Transverse colon (tissue), 4 donors: Measurements from ENCODE around the gene CYP4F12. TPM values are rescaled to one million over a fixed set of nuclear protein-coding genes. Genes with fewer than 3 reads are reported as not detected.
A peak's percentile ranks its signal among the peaks of the same experiment; 100 is the strongest.

Experiments
- DNase-seq: peaks from one replicate; pipeline ENCODE4 v3.0.0-alpha.2; 2019
- H3K27ac ChIP-seq, 4 donors: fragments of 200-600 bp; sonication (generic); 2 replicates each; pipeline ENCODE4 v1.5.1; 2016 to 2018; ENCODE audit warnings: inconsistent platforms in 4 of 4
- H3K27me3 ChIP-seq: fragments of 200-600 bp; sonication (generic); 2 replicates; pipeline ENCODE4 v1.5.1; 2017; ENCODE audit warnings: inconsistent platforms
- H3K36me3 ChIP-seq, 4 donors: fragments of 200-600 bp; sonication (generic); 2 replicates each; pipeline ENCODE4 v1.5.1; 2017 to 2019; ENCODE audit warnings: inconsistent platforms in 4 of 4
- H3K4me1 ChIP-seq, 4 donors: fragments of 200-600 bp; sonication (generic); 2 replicates each; pipeline ENCODE4 v1.5.1; 2017 to 2020; ENCODE audit warnings: inconsistent platforms in 4 of 4
- H3K4me3 ChIP-seq, 4 donors: fragments of 200-600 bp; sonication (generic); 1 replicate in 1 of 4; 2 replicates in 3 of 4; pipeline versions ENCODE4 v1.5.1 to v1.6.1; 2017 to 2019; ENCODE audit warnings: inconsistent platforms in 4 of 4
- H3K9me3 ChIP-seq, 2 donors: fragments of 200-600 bp; sonication (generic); 2 replicates each; pipeline ENCODE4 v1.5.1; 2017 to 2019; ENCODE audit warnings: inconsistent platforms in 2 of 2
- CTCF ChIP-seq, 5 experiments: fragments of 200-600 bp in 3 of 5; fragments of 450-650 bp in 2 of 5; sonication (generic) in 3 of 5; IDR thresholded peaks; 1 replicate in 2 of 5; 2 replicates in 3 of 5; pipeline ENCODE4 v1.5.1; 2016 to 2017; ENCODE audit warnings: antibody characterized with exemption in 5 of 5, inconsistent platforms in 3 of 5, mild to moderate bottlenecking in 2 of 5, moderate library complexity in 1 of 5
- EP300 ChIP-seq: sonication (generic); formaldehyde crosslinking; IDR thresholded peaks from one replicate; pipeline ENCODE4 v1.6.1; 2017; ENCODE audit warnings: antibody characterized with exemption, low read depth
- POLR2A ChIP-seq: fragments of 450-650 bp; IDR thresholded peaks from one replicate; pipeline ENCODE4 v1.6.1; 2016; ENCODE audit warnings: antibody characterized with exemption, mild to moderate bottlenecking, moderate library complexity
- POLR2AphosphoS5 ChIP-seq, 3 donors: sonication (generic); formaldehyde crosslinking; IDR thresholded peaks; one replicate each; pipeline ENCODE4 v1.6.1; 2016; ENCODE audit warnings: antibody characterized with exemption in 3 of 3
- WGBS, 2 donors: methylation state at CpG; one replicate each; pipeline ENCODE4 v1.1.5; 2018; ENCODE audit warnings: low coverage in 1 of 2; 5-methylcytosine and 5-hydroxymethylcytosine counted together
- in situ Hi-C, 4 donors: fragments of 200-750 bp; cut with MboI; loops; one replicate each; pipeline versions ENCODE4 v1.15.0 to v1.15.1; 2017; ENCODE audit warnings: low sequenced_read_pairs in 3 of 4, low pct_ligation_motif_present in 1 of 4, low pct_unique_long_range_greater_than_20kb in 1 of 4
- intact Hi-C: fragments of 100-400 bp; cut with DNase I; formaldehyde crosslinking; loops from one replicate; pipeline ENCODE4 v1.15.1; 2023; ENCODE audit warnings: low total_unique reads
- total RNA-seq, 4 donors: library from RNA; depleted of rRNA; stranded (reverse); fragments of >200 nt; gene quantifications; one replicate each; pipeline ENCODE4 v1.1.0, GENCODE V29; 2016

CYP4F12 gene
- total RNA-seq, 4 donors from 2014 or later: 229 to 406 (median 273) TPM

GRCh38 chr19:15629003-15629880 is 43.6 kb upstream of the CYP4F12 start:
- peak; percentile 92 for DNase-seq
- intact Hi-C loops (loop anchor here (2.0 to 10.0 kb wide), 2 partner anchors 186 to 556 kb away; partner anchors contain the start of genes FAM32A and OR10H1), in situ Hi-C loops (loop anchor here (10.0 to 25.0 kb wide), 3 partner anchors 183 to 558 kb away; partner anchors contain the start of genes FAM32A (in 4 of the 4), AP1M1 (in 3 of the 4) and OR10H1 (in 2 of the 4))
- H3K27ac ChIP-seq: no peak overlapping the region
- WGBS, 2 donors: 0 to 17% methylated on average over 1 to 25 of the region's 25 CpGs
- no peaks in the 10 kb centered on the region for H3K9me3 ChIP-seq
- peaks cover 4% of the 10 kb centered on the region for H3K27me3 ChIP-seq
- H3K4me3 ChIP-seq: peak overlapping the region in 1 of 4 donors; percentile 6
- no peaks in the 10 kb centered on the region for H3K36me3 ChIP-seq
- TF ChIP-seq CTCF (IDR thresholded peaks at IDR 0.05) (peak; percentile 97 to 99 (median 99)), POLR2AphosphoS5 (IDR thresholded peaks at IDR 0.05) (peak in 1 of 3 donors; percentile 5), POLR2A (no peak)
- H3K4me1 ChIP-seq: peaks cover 0 to 4% (median 0%) of the 10 kb centered on the region in 4 donors

- WGBS, 2 donors: 2 to 3% methylated on average over 4 to 9 of the region's 9 CpGs
- Histone ChIP-seq H3K4me1 (peaks cover 0 to 4% (median 0%) of the 10 kb centered on the region in 4 donors), H3K27ac (no peak overlapping the region), H3K4me3 (no peak overlapping the region), H3K27me3 (peaks cover 4% of the 10 kb centered on the region), H3K9me3 (no peaks in the 10 kb centered on the region), H3K36me3 (no peaks in the 10 kb centered on the region)
- DNase-seq: peak; percentile 26
- peak in 4 of 5 experiments; percentile 26 to 49 (median 41) for TF ChIP-seq CTCF (IDR thresholded peaks at IDR 0.05)
- no peak for TF ChIP-seq EP300
- in situ Hi-C loops: loop anchor here (25.0 kb wide), 2 partner anchors 180 to 555 kb away; partner anchors contain the start of genes AP1M1 (in 3 of the 4), FAM32A (in 3 of the 4) and OR10H1 (in 2 of the 4)
- intact Hi-C loops: loop anchor here (10.0 kb wide), 1 partner anchor 243 kb away; no protein-coding TSS in a partner anchor
These were observed 41.1 kb upstream of the CYP4F12 start for GRCh38 chr19:15631817-15632216.

GRCh38 chr19:15633082-15633835 is 39.6 kb upstream of the CYP4F12 start:
- no peaks in the 10 kb centered on the region for H3K36me3 ChIP-seq
- in situ Hi-C loops: loop anchor here (25.0 kb wide), 2 partner anchors 179 to 554 kb away; partner anchors contain the start of genes AP1M1 (in 3 of the 4), FAM32A (in 3 of the 4) and OR10H1 (in 2 of the 4)
- DNase-seq: no peak
- intact Hi-C loops: loop anchor here (10.0 kb wide), 1 partner anchor 242 kb away; no protein-coding TSS in a partner anchor
- WGBS, 2 donors: 42 to 62% methylated on average over 3 to 5 of the region's 5 CpGs
- no peak overlapping the region for H3K4me3 ChIP-seq
- no peaks in the 10 kb centered on the region for H3K9me3 ChIP-seq
- no peak overlapping the region for H3K27ac ChIP-seq
- peaks cover 4% of the 10 kb centered on the region for H3K27me3 ChIP-seq
- TF ChIP-seq POLR2A: no peak
- TF ChIP-seq POLR2AphosphoS5 (IDR thresholded peaks at IDR 0.05): no peak
- TF ChIP-seq CTCF (IDR thresholded peaks at IDR 0.05): no peak
- no peak for TF ChIP-seq EP300
- H3K4me1 ChIP-seq: peaks cover 0 to 4% (median 0%) of the 10 kb centered on the region in 4 donors
